Lower lobe of right lung (tissue), 2 donors: Measurements from ENCODE around the gene MAP3K5. TPM values are rescaled to one million over a fixed set of nuclear protein-coding genes. Genes with fewer than 3 reads are reported as not detected.

Source experiments
- ATAC-seq, 2 donors: fragments of 200-7000 bp; cut with Tn5 transposase; one replicate each; pipeline ENCODE4 v1.9.1; 2020 to 2022; ENCODE audit warnings: mild to moderate bottlenecking in 2 of 2, moderate library complexity in 2 of 2
- DNase-seq: peaks from one replicate; pipeline ENCODE4 v3.0.0-alpha.2; 2020
- H3K27ac ChIP-seq: fragments of 200-600 bp; one replicate; pipeline ENCODE4 v1.8.0; 2022
- H3K27me3 ChIP-seq: fragments of 200-600 bp; one replicate; pipeline ENCODE4 v1.8.0; 2022; ENCODE audit warnings: low read depth
- H3K36me3 ChIP-seq: fragments of 200-600 bp; one replicate; pipeline ENCODE4 v1.8.0; 2022; ENCODE audit warnings: mild to moderate bottlenecking
- H3K4me1 ChIP-seq: fragments of 200-600 bp; one replicate; pipeline ENCODE4 v1.8.0; 2022
- H3K4me3 ChIP-seq: fragments of 200-600 bp; one replicate; pipeline ENCODE4 v1.8.0; 2022; ENCODE audit warnings: mild to moderate bottlenecking
- H3K9me3 ChIP-seq: fragments of 200-600 bp; one replicate; pipeline ENCODE4 v1.8.0; 2022
- intact Hi-C: fragments of 100-400 bp; cut with DNase I; formaldehyde crosslinking; loops from one replicate; pipeline ENCODE4 v1.11.0; 2022
- total RNA-seq: library from RNA; stranded (reverse); fragmentation: NEBNext Ultra II Directional; extraction: Animal tissue kit (Norgen Biotek cat#: 25700); gene quantifications from one replicate; pipeline ENCODE4 v1.2.1, GENCODE V29; 2021
- TF ChIP-seq, protein P1 (sequence below): fragments of 200-600 bp; IDR thresholded peaks from one replicate; pipeline ENCODE4 v1.8.0; 2022; ENCODE audit warnings: antibody characterized with exemption, mild to moderate bottlenecking
- donor health status: DM: no; HTN: yes; CAD: no; lungs with severe emphysema.

Gene MAP3K5
- total RNA-seq, 1 donor from 2014 or later: 32.0 TPM

DNA sequence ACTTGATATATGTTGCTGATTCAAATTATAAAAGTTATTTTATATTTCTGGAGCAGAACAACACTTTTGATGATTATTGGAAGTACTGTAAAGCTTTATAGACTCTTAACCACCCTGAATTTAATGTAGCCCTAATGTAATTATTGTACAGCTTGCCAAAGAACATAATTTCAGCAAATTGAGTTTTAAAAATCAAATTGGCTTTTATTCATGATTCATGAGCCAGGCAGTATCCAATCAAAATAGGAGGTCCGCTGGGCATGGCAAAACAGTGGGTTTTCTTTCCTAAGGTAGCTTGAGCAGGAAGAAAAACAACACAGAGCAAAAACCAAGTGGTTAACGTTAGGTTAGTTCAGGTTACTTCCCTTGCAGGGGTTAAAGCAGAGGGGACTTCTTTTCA, 177.3 kb downstream of the MAP3K5 start:
- no peaks in the 10 kb centered on the region for H3K27me3 ChIP-seq
- TF ChIP-seq, protein P1, sequence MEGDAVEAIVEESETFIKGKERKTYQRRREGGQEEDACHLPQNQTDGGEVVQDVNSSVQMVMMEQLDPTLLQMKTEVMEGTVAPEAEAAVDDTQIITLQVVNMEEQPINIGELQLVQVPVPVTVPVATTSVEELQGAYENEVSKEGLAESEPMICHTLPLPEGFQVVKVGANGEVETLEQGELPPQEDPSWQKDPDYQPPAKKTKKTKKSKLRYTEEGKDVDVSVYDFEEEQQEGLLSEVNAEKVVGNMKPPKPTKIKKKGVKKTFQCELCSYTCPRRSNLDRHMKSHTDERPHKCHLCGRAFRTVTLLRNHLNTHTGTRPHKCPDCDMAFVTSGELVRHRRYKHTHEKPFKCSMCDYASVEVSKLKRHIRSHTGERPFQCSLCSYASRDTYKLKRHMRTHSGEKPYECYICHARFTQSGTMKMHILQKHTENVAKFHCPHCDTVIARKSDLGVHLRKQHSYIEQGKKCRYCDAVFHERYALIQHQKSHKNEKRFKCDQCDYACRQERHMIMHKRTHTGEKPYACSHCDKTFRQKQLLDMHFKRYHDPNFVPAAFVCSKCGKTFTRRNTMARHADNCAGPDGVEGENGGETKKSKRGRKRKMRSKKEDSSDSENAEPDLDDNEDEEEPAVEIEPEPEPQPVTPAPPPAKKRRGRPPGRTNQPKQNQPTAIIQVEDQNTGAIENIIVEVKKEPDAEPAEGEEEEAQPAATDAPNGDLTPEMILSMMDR: no peak
- H3K9me3 ChIP-seq: no peaks in the 10 kb centered on the region
- no peak overlapping the region for H3K27ac ChIP-seq
- H3K36me3 ChIP-seq: peaks cover 21% of the 10 kb centered on the region
- intact Hi-C loops: no loop called here
- ATAC-seq (no peak), DNase-seq (no peak)
- H3K4me1 ChIP-seq: peaks cover 13% of the 10 kb centered on the region
- H3K4me3 ChIP-seq: no peak overlapping the region

- ATAC-seq: no peak
- DNase-seq: no peak
- no peaks in the 10 kb centered on the region for H3K9me3 ChIP-seq
- no peaks in the 10 kb centered on the region for H3K27me3 ChIP-seq
- peaks cover 21% of the 10 kb centered on the region for H3K36me3 ChIP-seq
- H3K4me1 ChIP-seq: peaks cover 19% of the 10 kb centered on the region
- intact Hi-C loops: no loop called here
- H3K4me3 ChIP-seq: no peak overlapping the region
- no peak overlapping the region for H3K27ac ChIP-seq
- TF ChIP-seq, protein P1: no peak
Measured at GRCh38 chr6:136614350-136614749, 177.9 kb downstream of the MAP3K5 start.

DNA sequence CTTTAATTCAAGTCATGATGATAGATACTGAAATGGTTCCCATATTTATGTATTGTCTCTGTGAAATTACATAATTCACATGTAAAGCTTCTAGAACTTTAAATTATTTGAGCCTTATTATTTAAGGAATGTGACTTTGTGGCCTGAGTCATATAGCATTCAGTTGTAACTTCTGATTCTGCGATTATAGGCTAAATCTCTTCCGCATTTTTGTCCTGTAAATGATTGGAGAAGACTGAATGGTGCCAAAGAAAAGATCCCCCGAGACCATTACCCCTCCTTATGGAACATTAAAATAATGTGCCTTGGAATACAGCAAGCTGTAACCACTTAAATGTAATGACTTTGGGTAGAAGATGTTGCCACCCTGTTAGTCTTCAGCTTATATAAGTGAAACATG, 178.8 kb downstream of the MAP3K5 start:
- TF ChIP-seq, protein P1: no peak
- Histone ChIP-seq H3K4me3 (no peak overlapping the region), H3K36me3 (peaks cover 21% of the 10 kb centered on the region), H3K27me3 (no peaks in the 10 kb centered on the region), H3K9me3 (no peaks in the 10 kb centered on the region), H3K4me1 (peaks cover 28% of the 10 kb centered on the region), H3K27ac (no peak overlapping the region)
- intact Hi-C loops: no loop called here
- DNase-seq: no peak
- no peak for ATAC-seq

DNA sequence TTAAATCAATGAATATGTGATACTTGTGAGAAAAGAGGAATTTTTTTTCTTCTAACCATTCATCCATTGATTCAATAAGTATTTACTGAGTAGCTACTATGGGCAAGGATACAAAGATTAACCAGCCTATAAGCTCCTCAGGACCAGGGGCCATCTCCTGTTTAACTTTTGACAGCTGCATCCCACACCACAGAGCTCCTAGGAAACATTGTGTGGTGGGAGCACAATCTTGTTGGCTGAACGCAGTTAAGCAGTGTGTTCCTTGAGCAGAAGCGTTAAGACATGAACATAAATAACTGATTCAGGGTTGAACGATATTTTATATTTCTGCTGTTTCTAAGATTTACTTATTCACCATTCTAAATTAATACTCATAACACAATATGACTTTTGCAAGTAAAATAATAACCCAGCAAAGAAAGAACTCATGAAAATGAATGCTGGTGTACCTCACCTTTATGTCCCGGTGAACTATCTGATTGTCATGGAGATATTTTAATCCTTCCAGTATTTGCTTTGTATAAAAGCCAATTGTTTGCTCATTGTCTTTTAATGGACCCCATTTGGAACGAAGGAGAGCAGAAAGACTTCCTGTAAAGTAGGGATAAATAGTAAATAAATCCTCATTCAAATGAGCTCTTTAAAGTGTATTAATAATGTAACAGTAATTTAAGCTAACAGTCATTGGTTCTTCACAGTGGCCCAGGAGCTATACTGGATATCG, 179.4 kb downstream of the MAP3K5 start:
- ATAC-seq: no peak
- no peaks in the 10 kb centered on the region for H3K9me3 ChIP-seq
- no peak overlapping the region for H3K27ac ChIP-seq
- H3K4me1 ChIP-seq: peaks cover 31% of the 10 kb centered on the region
- TF ChIP-seq, protein P1: no peak
- peaks cover 21% of the 10 kb centered on the region for H3K36me3 ChIP-seq
- H3K4me3 ChIP-seq: no peak overlapping the region
- intact Hi-C loops: no loop called here
- H3K27me3 ChIP-seq: no peaks in the 10 kb centered on the region
- no peak for DNase-seq

DNA sequence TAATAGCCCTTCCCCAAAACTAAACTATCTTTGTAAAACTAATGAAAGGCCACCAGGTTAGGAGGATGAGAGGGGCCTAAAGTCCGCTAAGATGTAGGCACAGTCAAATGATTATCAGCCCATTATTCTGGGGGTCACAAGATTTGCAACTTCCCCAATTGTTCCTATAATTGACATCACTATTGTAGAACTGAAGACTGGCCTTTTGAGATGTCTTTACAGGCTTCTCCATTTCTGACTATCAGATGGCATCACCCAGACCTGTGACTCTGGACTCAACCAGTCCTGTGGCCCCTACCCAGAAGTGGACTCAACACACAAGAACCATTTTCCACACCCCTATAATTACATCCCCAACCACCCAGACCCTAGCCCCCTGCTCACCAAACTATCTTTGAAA, 180.5 kb downstream of the MAP3K5 start:
- ATAC-seq: no peak
- Histone ChIP-seq H3K4me3 (no peak overlapping the region), H3K4me1 (peaks cover 31% of the 10 kb centered on the region), H3K27me3 (no peaks in the 10 kb centered on the region), H3K36me3 (peaks cover 21% of the 10 kb centered on the region), H3K27ac (no peak overlapping the region), H3K9me3 (no peaks in the 10 kb centered on the region)
- DNase-seq: no peak
- intact Hi-C loops: no loop called here
- TF ChIP-seq, protein P1: no peak
